GM12872 (cell line): Measurements from ENCODE around the gene GPR176.

Source experiments
- CTCF ChIP-seq: IDR thresholded peaks from 3 replicates; pipeline ENCODE4 v1.5.1; 2011; ENCODE audit warnings: low read depth, mild to moderate bottlenecking, low read length, moderate library complexity; ENCODE audit not compliant: insufficient read depth

Gene GPR176

GRCh38 chr15:39942753-39943150 is 22.7 kb upstream of the GPR176 start:
- TF ChIP-seq CTCF = no peak

- TF ChIP-seq CTCF = no peak
These were observed 22.2 kb upstream of the GPR176 start for GRCh38 chr15:39942101-39942752.

GRCh38 chr15:39939487-39940452 is 19.7 kb upstream of the GPR176 start:
- no peak for TF ChIP-seq CTCF

- TF ChIP-seq CTCF = no peak
These were observed 17.6 kb upstream of the GPR176 start for GRCh38 chr15:39937696-39938095.

GRCh38 chr15:39936681-39937080 is 16.6 kb upstream of the GPR176 start:
- TF ChIP-seq CTCF = no peak

- no peak for TF ChIP-seq CTCF
These were observed 16.1 kb upstream of the GPR176 start for GRCh38 chr15:39936187-39936586.

- TF ChIP-seq CTCF = no peak
These were observed 15.2 kb upstream of the GPR176 start for GRCh38 chr15:39935241-39935640.
